ENCODE measurements around the gene ZNF322.
"Not testable (repeated sequence)": the region's sequence is repeated elsewhere in the genome, so short reads cannot be mapped to it uniquely, and the experiment has no call there.

ZNF322 gene

GRCh38 chr6:26659042-26659999 is at the start of gene ZNF322:
TSS of gene ZNF322 (minus strand) at chr6:26659746. CDS start at chr6:26638553, 21,193 bp downstream.
- H3K4me3 ChIP-seq (replicated peaks; ENCODE audit: low read depth, low read length), result peak within 1 kb of the TSS; percentile 72
- peak; percentile 93 for DNase-seq (ENCODE audit: low read depth)
- no peak for TF ChIP-seq CTCF (IDR thresholded peaks at IDR 0.05; ENCODE audit: low read length, missing control alignments)

GRCh38 chr6:26705780-26706179 is 46.2 kb upstream of the ZNF322 start:
- H3K4me3 ChIP-seq (replicated peaks; ENCODE audit: low read depth, low read length); DNase-seq (ENCODE audit: low read depth): not testable (repeated sequence)

- not testable (repeated sequence) for H3K4me3 ChIP-seq (replicated peaks; ENCODE audit: low read depth, low read length); DNase-seq (ENCODE audit: low read depth)
Observed at GRCh38 chr6:26705352-26705751, 45.8 kb upstream of the ZNF322 start.

GRCh38 chr6:26701023-26701747 is 41.6 kb upstream of the ZNF322 start:
- H3K4me3 ChIP-seq (replicated peaks; ENCODE audit: low read depth, low read length); DNase-seq (ENCODE audit: low read depth): not testable (repeated sequence)

GRCh38 chr6:26697496-26697895 is 38.0 kb upstream of the ZNF322 start:
- H3K4me3 ChIP-seq (replicated peaks; ENCODE audit: low read depth, low read length); DNase-seq (ENCODE audit: low read depth): not testable (repeated sequence)

- not testable (repeated sequence) for H3K4me3 ChIP-seq (replicated peaks; ENCODE audit: low read depth, low read length); DNase-seq (ENCODE audit: low read depth)
Observed at GRCh38 chr6:26689324-26689947, 29.9 kb upstream of the ZNF322 start.

- not testable (repeated sequence) for H3K4me3 ChIP-seq (replicated peaks; ENCODE audit: low read depth, low read length); DNase-seq (ENCODE audit: low read depth)
Observed at GRCh38 chr6:26682435-26683042, 23.0 kb upstream of the ZNF322 start.

GRCh38 chr6:26673287-26673686 is 13.7 kb upstream of the ZNF322 start:
- DNase-seq (ENCODE audit: low read depth); H3K4me3 ChIP-seq (replicated peaks; ENCODE audit: low read depth, low read length): not testable (repeated sequence)

- H3K4me3 ChIP-seq (replicated peaks; ENCODE audit: low read depth, low read length); DNase-seq (ENCODE audit: low read depth): not testable (repeated sequence)
Observed at GRCh38 chr6:26670558-26670957, 11.0 kb upstream of the ZNF322 start.

- not testable (repeated sequence) for DNase-seq (ENCODE audit: low read depth); H3K4me3 ChIP-seq (replicated peaks; ENCODE audit: low read depth, low read length)
Observed at GRCh38 chr6:26670003-26670402, 10.5 kb upstream of the ZNF322 start.

- H3K4me3 ChIP-seq (replicated peaks; ENCODE audit: low read depth, low read length), result peak overlapping the region; percentile 72
- TF ChIP-seq CTCF (IDR thresholded peaks at IDR 0.05; ENCODE audit: low read length, missing control alignments), result peak; percentile 23
- DNase-seq (ENCODE audit: low read depth), result peak; percentile 26
Observed at GRCh38 chr6:26660000-26660361, 435 bp upstream of the ZNF322 start.

Data from fibroblast of pulmonary artery (primary cell).